G401 (cell line): ENCODE data around the gene ZNF175. TPM values are rescaled to one million over a fixed set of nuclear protein-coding genes. Genes with fewer than 3 reads are reported as not detected.

Experiments
- DNase-seq: peaks from one replicate; pipeline ENCODE4 v3.0.0-alpha.2; 2015; ENCODE audit warnings: low spot score
- in situ Hi-C: cut with HindIII; loops from 2 replicates; pipeline ENCODE4 v1.10.0; 2016; ENCODE audit warnings: low sequenced_read_pairs, mixed read lengths
- total RNA-seq: library from RNA; depleted of rRNA; stranded (reverse); fragments of >200 nt; shearing (Covaris generic); gene quantifications from 2 replicates; pipeline ENCODE4 v1.2.3, GENCODE V29; 2014

Gene ZNF175
- total RNA-seq, 1 experiment from 2014 or later: 7.2 TPM

DNA sequence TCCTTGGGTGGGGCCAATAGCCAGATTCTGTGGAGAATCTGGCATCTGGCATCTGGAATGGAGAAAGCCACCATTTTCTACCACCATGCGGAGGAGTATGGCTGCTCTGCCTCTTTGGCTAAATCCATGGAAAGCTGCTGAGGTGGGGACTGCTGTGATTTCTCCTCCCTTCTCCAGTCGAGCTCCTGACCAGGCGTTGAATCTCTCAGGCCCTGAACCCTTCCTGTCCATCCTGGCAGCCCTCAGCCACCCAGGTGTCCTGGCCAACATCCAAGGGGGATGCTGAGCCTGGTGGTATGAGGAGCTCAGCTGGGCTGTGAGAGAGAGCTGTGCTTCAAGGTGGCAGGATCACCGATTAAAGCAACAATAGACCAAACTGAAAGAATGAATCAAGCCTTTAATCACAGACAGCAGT lies 22.2 kb upstream of the ZNF175 start:
- in situ Hi-C loops: no loop called here
- no peak for DNase-seq

- in situ Hi-C loops: no loop called here
- no peak for DNase-seq
Observed at GRCh38 chr19:51549533-51550324, 21.4 kb upstream of the ZNF175 start.

DNA sequence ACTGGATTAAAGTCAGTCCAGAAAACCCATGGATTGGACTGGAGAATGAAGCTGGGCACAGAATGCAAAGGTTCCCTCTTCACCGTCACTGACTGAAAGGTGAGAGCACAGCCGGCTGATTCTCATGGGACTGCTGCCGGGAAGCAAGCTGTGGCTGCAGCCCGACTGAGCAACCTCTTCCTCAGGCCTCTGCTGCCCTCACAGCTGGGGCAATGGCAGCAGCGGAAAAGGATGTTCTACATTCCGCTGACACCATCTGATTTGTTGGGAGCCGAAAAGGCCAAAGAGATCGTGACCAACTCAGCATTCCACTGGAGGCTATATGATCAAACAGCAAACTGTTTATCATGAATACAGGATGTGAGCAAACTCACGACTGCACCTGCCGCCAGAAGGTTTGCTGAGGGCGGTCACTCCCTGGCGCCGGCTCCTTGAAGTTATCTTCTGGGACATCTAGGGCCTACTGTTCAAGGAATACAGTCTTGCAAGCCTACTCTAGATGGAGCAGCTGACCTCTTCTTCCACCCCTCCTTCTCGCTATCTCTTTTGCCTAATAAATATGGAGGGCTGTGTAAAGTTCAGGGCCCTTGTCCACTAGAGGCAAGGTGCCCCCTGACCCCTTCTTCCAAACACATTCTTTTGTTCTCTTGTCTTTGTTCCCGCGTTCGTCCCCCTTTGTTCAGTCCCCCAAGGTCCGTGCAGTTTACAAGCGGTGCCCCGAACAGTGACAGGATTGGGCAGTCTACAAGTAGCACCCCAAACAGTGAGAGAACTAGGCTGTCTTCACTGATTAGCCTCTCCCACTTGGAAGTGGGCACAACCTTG lies 20.0 kb upstream of the ZNF175 start:
- DNase-seq: no peak
- in situ Hi-C loops: no loop called here

GRCh38 chr19:51551673-51552432 lies 19.2 kb upstream of the ZNF175 start:
- in situ Hi-C loops: no loop called here
- no peak for DNase-seq

GRCh38 chr19:51552608-51552995 lies 18.5 kb upstream of the ZNF175 start:
- in situ Hi-C loops: no loop called here
- DNase-seq: no peak

DNA sequence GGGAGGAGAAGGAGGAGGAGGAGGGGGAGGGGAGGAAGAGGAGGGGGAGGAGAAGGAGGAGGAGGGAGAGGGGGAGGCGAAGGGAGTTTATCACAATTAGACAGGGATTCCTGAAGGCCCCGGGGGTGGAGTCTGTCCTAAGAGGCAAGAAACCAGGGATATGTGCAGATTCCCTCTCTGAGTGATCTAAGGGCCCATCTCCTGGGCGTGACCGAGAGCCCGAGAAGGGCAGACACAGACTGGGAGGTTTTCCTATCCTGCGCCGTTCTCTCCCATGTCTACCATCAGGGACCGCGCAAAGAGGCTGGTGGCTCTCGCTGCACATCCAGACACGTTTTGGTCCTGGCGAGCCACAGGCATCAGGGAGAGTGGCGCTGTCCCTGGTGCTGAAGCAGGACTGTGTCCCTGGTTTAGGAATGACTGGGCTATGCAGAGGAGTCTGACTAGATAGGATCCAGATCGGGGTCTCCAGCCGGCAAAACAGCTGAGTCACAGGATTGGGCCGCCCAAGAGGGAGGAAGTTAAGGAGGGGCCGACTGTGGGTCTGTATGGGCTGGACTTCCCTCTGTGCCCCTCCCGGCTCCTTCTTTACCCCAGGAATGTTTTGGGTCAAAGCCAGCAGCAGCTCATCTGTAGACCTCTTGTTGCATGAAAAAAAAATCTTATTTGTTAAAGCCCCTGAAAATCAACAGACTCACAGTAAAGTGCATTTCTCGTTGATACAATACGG lies 17.9 kb upstream of the ZNF175 start:
- peak; percentile 9 for DNase-seq
- in situ Hi-C loops: no loop called here

GRCh38 chr19:51559240-51559639 lies 11.8 kb upstream of the ZNF175 start:
- in situ Hi-C loops: no loop called here
- no peak for DNase-seq

- in situ Hi-C loops: no loop called here
- no peak for DNase-seq
Observed at GRCh38 chr19:51560339-51560738, 10.7 kb upstream of the ZNF175 start.

DNA sequence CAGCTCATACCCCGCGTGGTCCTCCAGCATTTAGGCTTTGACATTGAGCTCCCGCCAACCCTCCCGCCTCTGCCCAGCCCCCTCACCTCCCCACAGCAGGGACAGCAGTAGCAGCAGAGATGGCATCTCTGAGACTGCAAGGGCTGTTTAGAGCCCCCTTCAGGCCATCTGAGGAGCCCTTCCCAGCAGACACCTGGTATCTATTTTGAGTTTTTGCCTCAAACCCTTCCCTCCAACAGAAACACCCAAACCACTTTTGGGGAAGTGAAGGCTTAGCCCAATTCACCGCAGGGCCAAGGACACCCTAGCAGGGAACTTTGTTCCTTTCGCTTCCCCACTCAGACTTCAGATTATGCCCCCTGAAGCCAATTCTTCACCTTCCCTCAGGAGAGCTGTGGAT lies 6.3 kb upstream of the ZNF175 start:
- no peak for DNase-seq
- in situ Hi-C loops: no loop called here

DNA sequence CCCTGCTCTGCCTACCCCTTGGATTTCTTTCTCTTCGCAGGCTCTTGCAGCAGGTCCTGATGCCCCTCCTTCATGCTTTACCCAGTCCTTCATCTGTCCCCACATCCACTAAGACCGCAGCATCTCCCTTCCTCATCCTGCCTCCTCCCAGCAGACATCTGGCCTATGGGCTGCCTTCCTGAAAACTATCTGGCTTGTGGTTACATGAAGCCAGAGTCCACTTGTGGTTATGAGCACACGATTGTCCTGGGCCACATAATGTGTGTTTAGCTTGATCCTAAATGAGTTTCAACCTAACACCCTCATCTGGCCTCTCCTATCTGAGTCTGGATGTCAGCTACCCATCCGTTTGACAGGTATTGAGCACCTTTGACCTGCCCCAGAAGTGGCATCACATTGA lies 5.5 kb upstream of the ZNF175 start:
- in situ Hi-C loops: no loop called here
- DNase-seq: no peak

DNA sequence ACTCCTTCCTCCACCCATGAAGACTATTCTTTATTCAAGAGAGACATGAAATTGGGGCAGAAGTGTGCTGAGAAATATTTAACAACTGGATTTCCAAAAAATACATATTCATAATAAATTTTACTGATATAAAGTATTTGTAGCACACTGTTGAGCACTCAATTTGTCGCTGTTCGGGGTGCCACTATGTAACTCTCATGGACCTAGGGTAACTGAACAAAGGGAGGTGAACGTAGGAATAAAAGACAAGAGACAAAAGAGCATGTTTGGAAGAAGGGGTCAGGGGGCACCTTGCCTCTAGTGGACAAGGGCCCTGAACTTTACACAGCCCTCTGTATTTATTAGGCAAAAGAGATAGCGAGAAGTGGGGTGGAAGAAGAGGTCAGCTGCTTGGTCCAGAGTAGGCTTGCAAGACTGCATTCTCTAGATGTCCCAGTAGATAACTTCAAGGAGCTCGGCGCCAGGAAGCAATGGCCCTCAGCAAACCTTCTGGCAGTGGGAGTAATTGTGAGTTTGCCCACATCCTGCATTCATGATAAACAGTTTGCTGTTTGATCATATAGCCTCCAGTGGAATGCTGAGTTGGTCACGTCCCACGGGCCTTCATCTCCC lies 4.5 kb upstream of the ZNF175 start:
- in situ Hi-C loops: no loop called here
- DNase-seq: no peak

GRCh38 chr19:51567583-51567982 lies 3.5 kb upstream of the ZNF175 start:
- in situ Hi-C loops: no loop called here
- DNase-seq: no peak

DNA sequence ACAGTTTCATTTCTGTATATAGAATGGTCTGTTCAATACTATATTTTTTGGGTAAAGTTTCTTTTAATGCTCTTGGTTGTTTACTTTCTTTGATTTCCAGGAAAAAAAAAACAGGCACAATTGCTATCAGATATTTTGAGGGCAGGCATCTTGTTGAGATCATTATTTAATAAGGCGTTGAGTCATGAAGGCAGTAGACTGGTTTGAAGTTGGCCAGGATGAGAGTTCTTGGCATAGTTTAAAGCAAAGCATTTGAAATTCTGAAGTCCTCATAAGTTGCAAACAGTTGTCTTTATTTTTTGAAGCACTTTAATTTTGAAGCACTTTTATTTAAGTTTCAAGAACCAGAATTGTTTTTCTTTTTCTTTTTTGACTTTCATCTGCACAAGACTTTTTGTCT lies 2.6 kb upstream of the ZNF175 start:
- DNase-seq: no peak

GRCh38 chr19:51571599-51571998 lies 516 bp downstream of the ZNF175 start:
- peak; percentile 1 for DNase-seq
- in situ Hi-C loops: no loop called here

More for the DNA sequence above, 2.6 kb upstream of the ZNF175 start:
- in situ Hi-C loops: no loop called here

DNA sequence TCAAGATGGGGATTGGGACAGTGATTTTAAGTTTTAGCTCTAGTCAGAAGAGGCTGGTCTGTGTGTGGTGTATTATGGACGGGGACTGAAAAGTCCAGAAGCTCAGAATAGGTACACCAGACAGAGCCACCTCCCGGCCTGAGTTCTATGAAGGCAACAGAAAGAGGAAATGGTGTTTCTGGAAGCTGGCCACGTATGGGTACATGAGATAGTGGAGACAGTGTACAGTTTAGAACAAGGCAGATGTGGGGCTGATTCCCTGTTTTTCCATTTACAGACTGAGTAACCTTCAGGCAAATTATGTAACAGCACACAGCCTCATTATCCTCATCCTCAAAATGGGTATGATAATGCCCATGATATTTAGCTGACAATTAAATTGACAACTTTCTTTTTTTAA lies 1.3 kb downstream of the ZNF175 start:
- in situ Hi-C loops: no loop called here

DNA sequence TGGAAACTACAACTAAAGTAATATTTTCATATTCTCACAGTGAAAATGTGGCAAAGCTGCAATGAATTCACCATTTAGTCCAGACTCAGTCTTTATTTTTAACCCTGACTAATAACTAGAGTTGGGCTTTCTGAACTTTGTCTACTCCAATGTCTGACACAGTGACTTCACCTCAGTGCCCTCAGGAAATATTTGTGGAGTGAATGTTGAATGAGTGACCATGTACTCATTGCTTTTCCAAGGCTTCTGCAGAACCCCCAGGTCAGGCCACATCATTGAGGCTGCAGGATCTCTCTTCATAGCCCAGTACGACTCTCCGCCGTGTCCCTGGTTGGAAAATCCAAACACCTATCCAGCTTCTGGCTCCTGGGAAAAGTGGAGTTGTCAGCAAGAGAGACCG lies 1.8 kb downstream of the ZNF175 start:
- in situ Hi-C loops: no loop called here
- no peak for DNase-seq

More for the DNA sequence above, 1.3 kb downstream of the ZNF175 start:
- no peak for DNase-seq

- DNase-seq: no peak
- in situ Hi-C loops: no loop called here
Observed at GRCh38 chr19:51573331-51573730, 2.2 kb downstream of the ZNF175 start.

- in situ Hi-C loops: no loop called here
- DNase-seq: no peak
Observed at GRCh38 chr19:51576850-51577249, 5.8 kb downstream of the ZNF175 start.
